Activated naive CD8-positive, alpha-beta T cell treated with anti-CD3 and anti-CD28 coated beads for 36 hours (primary cell): ENCODE data around the gene SENP6. TPM values are rescaled to one million over a fixed set of nuclear protein-coding genes. Genes with fewer than 3 reads are reported as not detected.
"Not testable (repeated sequence)": the region's sequence is repeated elsewhere in the genome, so short reads cannot be mapped to it uniquely, and the experiment has no call there.

Source experiments
- DNase-seq: peaks from one replicate; pipeline ENCODE4 v3.0.0; 2021
- H3K27ac Mint-ChIP-seq: one replicate; pipeline ENCODE4 v1.8.0; 2022; ENCODE audit warnings: mild to moderate bottlenecking, moderate library complexity, mixed read lengths
- H3K27me3 Mint-ChIP-seq: one replicate; pipeline ENCODE4 v1.8.0; 2022; ENCODE audit warnings: mild to moderate bottlenecking, mixed read lengths
- H3K36me3 Mint-ChIP-seq: one replicate; pipeline ENCODE4 v1.8.0; 2021; ENCODE audit warnings: mild to moderate bottlenecking, mixed read lengths
- H3K4me1 Mint-ChIP-seq: one replicate; pipeline ENCODE4 v1.8.0; 2021; ENCODE audit warnings: mixed read lengths
- H3K4me3 Mint-ChIP-seq: one replicate; pipeline ENCODE4 v1.8.0; 2022; ENCODE audit warnings: mild to moderate bottlenecking, moderate library complexity, mixed read lengths
- H3K9me3 Mint-ChIP-seq: one replicate; pipeline ENCODE4 v1.8.0; 2022; ENCODE audit warnings: mixed read lengths
- total RNA-seq, 2 experiments: library from RNA; stranded (reverse); gene quantifications; one replicate each; pipeline ENCODE4 v1.2.3, GENCODE V29; 2021

Gene SENP6, protein sequence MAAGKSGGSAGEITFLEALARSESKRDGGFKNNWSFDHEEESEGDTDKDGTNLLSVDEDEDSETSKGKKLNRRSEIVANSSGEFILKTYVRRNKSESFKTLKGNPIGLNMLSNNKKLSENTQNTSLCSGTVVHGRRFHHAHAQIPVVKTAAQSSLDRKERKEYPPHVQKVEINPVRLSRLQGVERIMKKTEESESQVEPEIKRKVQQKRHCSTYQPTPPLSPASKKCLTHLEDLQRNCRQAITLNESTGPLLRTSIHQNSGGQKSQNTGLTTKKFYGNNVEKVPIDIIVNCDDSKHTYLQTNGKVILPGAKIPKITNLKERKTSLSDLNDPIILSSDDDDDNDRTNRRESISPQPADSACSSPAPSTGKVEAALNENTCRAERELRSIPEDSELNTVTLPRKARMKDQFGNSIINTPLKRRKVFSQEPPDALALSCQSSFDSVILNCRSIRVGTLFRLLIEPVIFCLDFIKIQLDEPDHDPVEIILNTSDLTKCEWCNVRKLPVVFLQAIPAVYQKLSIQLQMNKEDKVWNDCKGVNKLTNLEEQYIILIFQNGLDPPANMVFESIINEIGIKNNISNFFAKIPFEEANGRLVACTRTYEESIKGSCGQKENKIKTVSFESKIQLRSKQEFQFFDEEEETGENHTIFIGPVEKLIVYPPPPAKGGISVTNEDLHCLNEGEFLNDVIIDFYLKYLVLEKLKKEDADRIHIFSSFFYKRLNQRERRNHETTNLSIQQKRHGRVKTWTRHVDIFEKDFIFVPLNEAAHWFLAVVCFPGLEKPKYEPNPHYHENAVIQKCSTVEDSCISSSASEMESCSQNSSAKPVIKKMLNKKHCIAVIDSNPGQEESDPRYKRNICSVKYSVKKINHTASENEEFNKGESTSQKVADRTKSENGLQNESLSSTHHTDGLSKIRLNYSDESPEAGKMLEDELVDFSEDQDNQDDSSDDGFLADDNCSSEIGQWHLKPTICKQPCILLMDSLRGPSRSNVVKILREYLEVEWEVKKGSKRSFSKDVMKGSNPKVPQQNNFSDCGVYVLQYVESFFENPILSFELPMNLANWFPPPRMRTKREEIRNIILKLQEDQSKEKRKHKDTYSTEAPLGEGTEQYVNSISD
- 10 to 100 TPM; 65.6 to 68.2 TPM for total RNA-seq

- H3K27me3 Mint-ChIP-seq, result no peaks in the 10 kb centered on the region
- H3K9me3 Mint-ChIP-seq, result no peaks in the 10 kb centered on the region
- peak within 1 kb of the TSS; percentile 98 for H3K4me3 Mint-ChIP-seq
- peak within 1 kb of the TSS; percentile 98 for H3K27ac Mint-ChIP-seq
- peaks cover 47% of the 10 kb centered on the region for H3K4me1 Mint-ChIP-seq
- DNase-seq, result peak; percentile 81
- peaks cover 21% of the 10 kb centered on the region for H3K36me3 Mint-ChIP-seq
Measured at GRCh38 chr6:75601304-75602245, at the start of gene SENP6. Gene SENP6, plus strand, starts transcription at chr6:75601880. Its CDS starts 645 bp downstream, at chr6:75602525.

DNA sequence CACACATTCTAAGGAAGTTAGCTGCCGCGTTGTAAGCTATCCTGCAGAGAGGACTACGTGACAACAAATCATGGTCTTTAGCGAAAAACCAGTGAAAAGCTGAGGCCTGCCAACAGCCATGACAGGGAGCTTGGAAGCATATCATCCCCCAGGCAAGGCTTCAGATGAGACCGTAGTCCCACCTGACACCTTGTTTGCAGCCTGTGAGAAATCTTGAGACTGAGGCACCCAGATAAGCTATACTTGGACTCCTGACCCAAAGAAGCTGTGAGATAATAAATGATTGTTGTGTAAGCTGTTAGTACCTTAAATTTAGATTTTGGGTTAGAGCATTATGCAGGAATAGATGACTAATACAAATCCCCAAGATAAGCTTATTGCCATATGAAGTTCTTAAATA lies 45.4 kb upstream of the SENP6 start:
- no peak for DNase-seq
- no peaks in the 10 kb centered on the region for H3K36me3 Mint-ChIP-seq
- H3K27me3 Mint-ChIP-seq, result peaks cover 4% of the 10 kb centered on the region
- no peak overlapping the region for H3K27ac Mint-ChIP-seq
- H3K4me1 Mint-ChIP-seq, result no peaks in the 10 kb centered on the region
- H3K9me3 Mint-ChIP-seq, result no peaks in the 10 kb centered on the region
- no peak overlapping the region for H3K4me3 Mint-ChIP-seq

GRCh38 chr6:75557068-75557467 lies 44.6 kb upstream of the SENP6 start:
- no peaks in the 10 kb centered on the region for H3K4me1 Mint-ChIP-seq
- H3K36me3 Mint-ChIP-seq, result no peaks in the 10 kb centered on the region
- no peak overlapping the region for H3K27ac Mint-ChIP-seq
- H3K9me3 Mint-ChIP-seq, result no peaks in the 10 kb centered on the region
- no peak overlapping the region for H3K4me3 Mint-ChIP-seq
- no peak for DNase-seq
- H3K27me3 Mint-ChIP-seq, result peaks cover 5% of the 10 kb centered on the region

DNA sequence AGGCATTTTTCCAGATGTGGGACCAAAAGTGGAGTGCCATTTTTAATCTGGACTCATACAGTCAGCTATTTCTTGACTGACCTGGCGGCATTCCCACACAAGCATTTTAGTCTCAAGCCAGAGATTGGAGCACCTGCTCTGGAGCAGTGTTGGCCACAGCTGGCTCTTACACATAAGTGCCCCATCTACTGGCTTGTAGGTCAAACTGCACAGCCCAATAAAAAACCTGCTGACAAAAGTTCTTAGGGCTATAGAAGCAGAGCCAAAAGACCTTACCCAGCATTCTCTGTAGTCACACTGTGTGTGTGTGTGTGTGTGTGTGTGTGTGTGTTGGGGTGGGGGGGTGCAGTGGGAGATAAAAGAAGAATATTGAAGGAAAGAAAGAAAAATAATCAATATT lies 38.6 kb upstream of the SENP6 start:
- Mint-ChIP-seq H3K4me1 (no peaks in the 10 kb centered on the region), H3K4me3 (no peak overlapping the region), H3K9me3 (peaks cover 15% of the 10 kb centered on the region), H3K27me3 (peaks cover 35% of the 10 kb centered on the region), H3K36me3 (peaks cover 7% of the 10 kb centered on the region), H3K27ac (no peak overlapping the region)
- no peak for DNase-seq

GRCh38 chr6:75566137-75566767 lies 35.4 kb upstream of the SENP6 start:
- H3K27me3 Mint-ChIP-seq, result peaks cover 39% of the 10 kb centered on the region

GRCh38 chr6:75568100-75568499 lies 33.6 kb upstream of the SENP6 start:
- H3K4me3 Mint-ChIP-seq, result no peak overlapping the region

More at GRCh38 chr6:75566137-75566767, 35.4 kb upstream of the SENP6 start:
- Mint-ChIP-seq H3K4me1 (no peaks in the 10 kb centered on the region), H3K27ac (no peak overlapping the region), H3K4me3 (no peak overlapping the region), H3K9me3 (peaks cover 17% of the 10 kb centered on the region), H3K36me3 (peaks cover 9% of the 10 kb centered on the region)
- no peak for DNase-seq

GRCh38 chr6:75568965-75569364 lies 32.7 kb upstream of the SENP6 start:
- H3K4me3 Mint-ChIP-seq, result no peak overlapping the region
- H3K9me3 Mint-ChIP-seq, result peaks cover 17% of the 10 kb centered on the region
- H3K27ac Mint-ChIP-seq, result no peak overlapping the region
- peaks cover 9% of the 10 kb centered on the region for H3K36me3 Mint-ChIP-seq
- H3K4me1 Mint-ChIP-seq, result no peaks in the 10 kb centered on the region
- no peak for DNase-seq
- H3K27me3 Mint-ChIP-seq, result peaks cover 33% of the 10 kb centered on the region

More at GRCh38 chr6:75568100-75568499, 33.6 kb upstream of the SENP6 start:
- no peak overlapping the region for H3K27ac Mint-ChIP-seq
- peaks cover 9% of the 10 kb centered on the region for H3K36me3 Mint-ChIP-seq
- H3K27me3 Mint-ChIP-seq, result peaks cover 33% of the 10 kb centered on the region
- H3K9me3 Mint-ChIP-seq, result peaks cover 17% of the 10 kb centered on the region
- no peak for DNase-seq
- H3K4me1 Mint-ChIP-seq, result no peaks in the 10 kb centered on the region

DNA sequence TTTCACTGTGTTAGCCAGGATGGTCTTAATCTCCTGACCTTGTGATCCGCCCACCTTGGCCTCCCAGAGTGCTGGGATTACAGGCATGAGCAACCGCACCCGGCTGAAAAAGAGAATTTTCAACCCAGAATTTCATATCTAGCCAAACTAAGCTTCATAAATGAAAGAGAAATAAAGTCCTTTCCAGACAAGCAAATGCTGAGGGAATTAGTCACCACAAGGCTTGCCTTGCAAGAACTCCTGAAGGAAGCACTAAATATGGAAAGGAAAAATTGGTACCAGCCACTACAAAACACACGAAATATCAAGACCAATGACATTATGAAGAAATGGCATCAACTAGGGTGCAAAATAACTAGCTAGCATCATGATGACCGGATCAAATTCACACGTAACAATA lies 31.0 kb upstream of the SENP6 start:
- not testable (repeated sequence) for H3K4me1 Mint-ChIP-seq, H3K4me3 Mint-ChIP-seq, H3K27ac Mint-ChIP-seq, DNase-seq, H3K36me3 Mint-ChIP-seq
- peaks cover 19% of the 10 kb centered on the region for H3K27me3 Mint-ChIP-seq
- peaks cover 10% of the 10 kb centered on the region for H3K9me3 Mint-ChIP-seq

- no peak overlapping the region for H3K4me3 Mint-ChIP-seq
- no peak overlapping the region for H3K27ac Mint-ChIP-seq
- peaks cover 3% of the 10 kb centered on the region for H3K36me3 Mint-ChIP-seq
- H3K9me3 Mint-ChIP-seq, result peaks cover 4% of the 10 kb centered on the region
- H3K4me1 Mint-ChIP-seq, result no peaks in the 10 kb centered on the region
- peaks cover 12% of the 10 kb centered on the region for H3K27me3 Mint-ChIP-seq
- DNase-seq, result no peak
Measured at GRCh38 chr6:75572072-75572471, 29.6 kb upstream of the SENP6 start.

DNA sequence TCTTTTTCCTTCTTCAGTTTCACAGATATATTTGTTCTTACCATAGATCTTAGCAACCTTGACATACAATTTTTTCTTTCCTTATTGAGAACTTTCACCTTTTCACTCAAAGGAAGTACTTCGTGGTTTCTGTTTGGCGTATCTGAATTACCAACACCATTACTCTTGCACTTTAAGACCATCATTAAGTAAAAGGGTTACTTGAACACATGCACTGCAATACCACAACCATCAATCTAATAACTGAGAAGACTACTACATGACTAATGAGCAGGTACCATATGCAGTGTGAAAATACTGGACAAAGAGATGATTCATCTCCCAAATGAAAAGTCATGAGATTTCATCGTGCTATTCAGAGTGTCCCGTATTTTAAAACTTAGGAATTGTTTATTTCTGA lies 21.7 kb upstream of the SENP6 start:
- Mint-ChIP-seq H3K36me3 (peaks cover 3% of the 10 kb centered on the region), H3K4me3 (no peak overlapping the region), H3K27me3 (peaks cover 16% of the 10 kb centered on the region), H3K9me3 (no peaks in the 10 kb centered on the region), H3K27ac (peak overlapping the region; percentile 10), H3K4me1 (peaks cover 15% of the 10 kb centered on the region)
- DNase-seq, result no peak

DNA sequence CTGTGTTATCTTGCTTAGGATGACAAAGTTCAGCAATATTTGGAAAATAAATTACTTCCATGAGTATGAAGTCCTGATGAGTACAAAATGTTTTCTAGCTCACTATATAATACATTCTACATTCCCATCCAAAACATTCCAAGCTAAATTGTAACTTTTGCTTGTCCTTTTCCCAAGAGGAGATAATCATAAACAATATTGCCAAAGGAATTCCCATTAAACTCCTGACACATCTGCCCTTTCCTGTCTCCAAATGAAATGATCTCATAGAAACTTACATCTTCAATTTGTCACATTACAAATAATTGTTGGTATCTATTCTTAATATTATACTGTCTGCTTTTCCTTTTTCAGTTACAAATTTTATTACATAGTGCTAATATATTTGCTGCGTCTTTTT lies 20.4 kb upstream of the SENP6 start:
- H3K4me3 Mint-ChIP-seq, result no peak overlapping the region
- no peak for DNase-seq
- H3K4me1 Mint-ChIP-seq, result peaks cover 15% of the 10 kb centered on the region
- H3K27ac Mint-ChIP-seq, result no peak overlapping the region
- H3K27me3 Mint-ChIP-seq, result peaks cover 16% of the 10 kb centered on the region
- peaks cover 6% of the 10 kb centered on the region for H3K36me3 Mint-ChIP-seq
- H3K9me3 Mint-ChIP-seq, result no peaks in the 10 kb centered on the region

- DNase-seq, H3K27ac Mint-ChIP-seq, H3K36me3 Mint-ChIP-seq, H3K9me3 Mint-ChIP-seq, H3K4me3 Mint-ChIP-seq: not testable (repeated sequence)
- Mint-ChIP-seq H3K27me3 (peaks cover 16% of the 10 kb centered on the region), H3K4me1 (peaks cover 12% of the 10 kb centered on the region)
Measured at GRCh38 chr6:75584552-75584951, 17.1 kb upstream of the SENP6 start.

- Mint-ChIP-seq H3K36me3 (peaks cover 3% of the 10 kb centered on the region), H3K27ac (no peak overlapping the region), H3K4me1 (peaks cover 1% of the 10 kb centered on the region), H3K9me3 (no peaks in the 10 kb centered on the region), H3K4me3 (no peak overlapping the region), H3K27me3 (peaks cover 5% of the 10 kb centered on the region)
- no peak for DNase-seq
Measured at GRCh38 chr6:75588948-75589347, 12.7 kb upstream of the SENP6 start.

GRCh38 chr6:75590370-75590769 lies 11.3 kb upstream of the SENP6 start:
- H3K27me3 Mint-ChIP-seq, result no peaks in the 10 kb centered on the region
- no peak overlapping the region for H3K27ac Mint-ChIP-seq
- H3K9me3 Mint-ChIP-seq, result no peaks in the 10 kb centered on the region
- no peaks in the 10 kb centered on the region for H3K36me3 Mint-ChIP-seq
- DNase-seq, result no peak
- peaks cover 1% of the 10 kb centered on the region for H3K4me1 Mint-ChIP-seq
- no peak overlapping the region for H3K4me3 Mint-ChIP-seq
